ENCODE data around the gene METTL22. TPM values are rescaled to one million over a fixed set of nuclear protein-coding genes. Genes with fewer than 3 reads are reported as not detected.

The METTL22 gene
- total RNA-seq, 2 donors from 2014 or later = 25.4 to 35.7 TPM

DNA sequence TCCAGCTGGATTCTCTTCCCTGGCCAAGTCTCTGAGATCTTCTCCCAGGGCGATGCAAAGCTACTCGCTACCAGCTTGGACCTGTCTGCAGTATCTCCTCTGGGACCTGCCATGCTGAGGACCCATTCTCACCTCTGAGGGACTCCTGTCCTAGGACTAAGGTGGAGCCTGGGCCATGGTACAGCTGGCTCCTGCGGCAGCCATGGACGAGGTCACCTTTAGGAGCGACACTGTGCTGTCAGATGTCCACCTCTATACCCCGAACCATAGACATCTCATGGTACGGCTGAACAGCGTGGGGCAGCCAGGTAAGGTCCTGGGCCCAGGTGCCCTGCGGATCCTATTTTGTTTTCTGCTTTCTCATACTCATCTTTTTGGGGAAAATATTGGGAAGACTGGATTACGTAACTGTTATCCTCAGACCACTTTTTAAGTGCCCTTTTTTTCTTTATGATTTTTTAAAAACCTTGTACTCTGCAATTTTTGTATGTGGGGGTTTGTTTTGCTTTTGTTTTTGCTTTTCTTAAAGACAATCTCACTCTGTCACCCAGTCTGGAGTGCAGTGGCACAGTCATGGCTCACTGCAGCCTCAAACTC lies 4.1 kb downstream of the METTL22 start:
- DNase-seq (no peak), ATAC-seq (no peak)
- intact Hi-C loops (cut with DNase I, micrococcal nuclease) = no loop called here

DNA sequence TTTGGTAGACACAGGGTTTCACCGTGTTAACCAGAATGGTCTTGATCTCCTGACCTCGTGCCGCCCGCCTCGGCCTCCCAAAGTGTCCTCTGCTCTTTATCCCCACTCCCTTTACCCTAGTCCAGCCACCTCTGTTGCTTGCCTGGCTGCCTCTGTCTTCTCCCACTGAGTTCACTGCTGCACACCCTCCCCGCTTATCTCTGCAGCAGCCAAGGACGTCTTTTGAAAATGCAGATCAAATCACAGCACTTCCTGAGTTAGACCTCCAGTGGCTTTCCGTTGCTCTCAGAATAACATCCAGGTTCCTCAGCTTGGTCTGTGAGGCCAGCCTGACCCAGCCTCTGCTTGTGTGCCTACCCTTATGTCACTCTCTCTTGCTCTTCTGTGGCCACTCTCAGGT lies 5.4 kb downstream of the METTL22 start:
- intact Hi-C loops (cut with DNase I, micrococcal nuclease) = no loop called here
- DNase-seq (no peak), ATAC-seq (no peak)

DNA sequence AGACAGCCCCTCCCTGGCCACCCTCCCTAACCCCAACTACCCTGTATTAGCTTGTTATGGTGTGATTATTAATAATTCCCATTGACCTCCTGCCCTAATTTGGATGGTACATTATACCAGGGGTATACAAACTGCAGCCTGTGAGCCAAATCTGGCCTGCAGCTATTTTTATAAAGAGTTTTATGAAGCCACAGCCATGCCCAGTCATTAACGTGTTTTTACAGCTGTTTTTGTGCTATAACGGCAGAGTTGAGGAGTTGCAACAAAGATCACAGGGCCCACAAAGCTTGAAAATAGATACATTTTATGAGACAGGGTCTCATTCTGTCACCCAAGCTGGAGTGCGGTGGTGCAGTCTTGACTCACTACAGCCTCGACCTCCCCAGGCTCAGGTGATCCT lies 6.0 kb downstream of the METTL22 start:
- ATAC-seq (no peak), DNase-seq (no peak)
- intact Hi-C loops (cut with DNase I, micrococcal nuclease) = no loop called here

DNA sequence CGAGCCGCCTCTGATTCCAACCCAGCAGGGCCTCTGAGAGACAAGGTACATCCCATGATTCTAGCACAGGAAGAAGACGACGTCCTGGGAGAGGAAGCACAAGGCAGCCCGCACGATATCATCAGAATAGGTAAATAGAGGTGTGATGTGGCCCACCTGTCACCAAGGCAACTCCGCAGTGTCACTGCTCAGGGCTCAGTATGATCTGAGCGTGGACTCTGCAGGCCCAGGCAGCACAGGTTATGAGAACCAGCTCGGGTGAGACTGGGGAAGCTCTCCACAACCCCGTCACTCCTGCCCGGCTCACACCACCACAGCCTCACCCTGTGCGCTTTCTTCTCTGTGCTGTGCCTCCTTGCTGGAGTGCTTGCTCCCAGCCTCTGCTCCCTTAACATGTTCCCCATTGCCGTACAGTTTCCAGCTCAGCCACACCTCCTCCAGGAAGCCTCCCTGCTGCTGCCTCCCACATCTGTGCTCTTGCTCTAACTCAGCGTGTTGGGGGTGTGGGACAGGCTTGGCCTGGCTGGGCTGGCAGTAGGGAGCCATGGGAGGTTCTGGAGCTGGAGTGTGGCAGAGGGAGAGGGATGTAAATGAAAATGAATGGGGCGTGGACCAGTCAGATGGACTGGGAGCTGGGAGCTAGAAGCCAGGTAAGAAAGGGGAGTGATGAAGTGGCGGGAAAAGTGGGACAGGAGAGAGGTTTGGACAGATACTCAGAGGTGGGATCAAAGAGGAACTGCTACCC lies 7.7 kb downstream of the METTL22 start:
- no peak for DNase-seq
- intact Hi-C loops (cut with DNase I, micrococcal nuclease) = no loop called here
- no peak for ATAC-seq

DNA sequence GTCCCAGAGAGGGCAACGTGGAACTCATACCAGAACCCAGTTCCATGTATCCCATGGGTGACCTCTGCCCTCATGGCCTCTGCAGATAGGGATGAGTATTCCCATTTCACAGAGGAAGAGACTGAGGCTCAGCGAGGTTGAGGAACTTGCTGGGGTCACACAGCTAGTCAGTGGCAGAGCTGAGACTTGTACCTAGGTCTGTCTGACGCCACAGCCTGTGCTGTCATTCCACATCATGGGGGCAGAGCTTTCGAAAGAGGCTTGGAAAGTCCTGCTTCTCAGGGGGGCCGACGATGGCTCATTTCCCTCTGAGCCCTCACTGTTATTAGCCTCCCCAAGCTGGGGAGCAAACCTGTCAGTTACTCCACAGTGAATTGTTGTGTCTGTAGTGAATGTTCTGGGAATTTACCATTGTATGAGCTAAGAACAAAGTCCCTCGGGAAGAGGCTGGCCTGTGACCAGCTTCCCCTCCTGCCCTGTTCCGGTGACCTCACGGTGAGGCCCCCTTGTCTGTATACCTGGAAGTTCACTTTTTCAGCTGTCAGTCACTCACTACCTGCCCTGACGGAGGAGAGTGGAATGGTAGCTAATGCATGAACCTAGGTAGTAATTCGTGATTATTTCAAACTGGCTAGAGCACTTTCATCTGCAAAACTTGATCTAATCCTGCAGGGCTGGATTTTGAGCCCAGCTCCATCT lies 8.9 kb downstream of the METTL22 start:
- DNase-seq (no peak), ATAC-seq (no peak)
- intact Hi-C loops (cut with DNase I, micrococcal nuclease) = no loop called here

DNA sequence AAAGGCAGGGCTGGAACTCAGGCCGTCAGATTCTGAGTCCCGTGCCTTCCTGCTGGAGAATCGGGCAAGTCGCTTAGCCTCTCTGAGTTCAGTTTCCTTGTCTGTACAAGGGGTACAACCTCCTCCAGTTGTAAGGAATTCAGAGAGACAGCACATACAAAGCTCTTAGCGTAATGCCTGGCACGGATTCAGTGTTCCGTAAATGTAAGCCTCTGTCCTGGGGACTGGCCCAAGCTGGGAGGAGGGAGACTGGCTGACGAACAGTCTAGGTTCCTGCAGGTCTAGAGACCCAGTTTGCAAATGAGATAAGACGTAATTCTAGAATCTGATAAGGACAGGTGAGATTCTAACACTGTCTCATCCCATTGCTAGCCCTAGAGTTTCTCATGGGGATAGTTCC lies 9.9 kb downstream of the METTL22 start:
- no peak for ATAC-seq
- DNase-seq = no peak
- intact Hi-C loops (cut with DNase I, micrococcal nuclease) = no loop called here

DNA sequence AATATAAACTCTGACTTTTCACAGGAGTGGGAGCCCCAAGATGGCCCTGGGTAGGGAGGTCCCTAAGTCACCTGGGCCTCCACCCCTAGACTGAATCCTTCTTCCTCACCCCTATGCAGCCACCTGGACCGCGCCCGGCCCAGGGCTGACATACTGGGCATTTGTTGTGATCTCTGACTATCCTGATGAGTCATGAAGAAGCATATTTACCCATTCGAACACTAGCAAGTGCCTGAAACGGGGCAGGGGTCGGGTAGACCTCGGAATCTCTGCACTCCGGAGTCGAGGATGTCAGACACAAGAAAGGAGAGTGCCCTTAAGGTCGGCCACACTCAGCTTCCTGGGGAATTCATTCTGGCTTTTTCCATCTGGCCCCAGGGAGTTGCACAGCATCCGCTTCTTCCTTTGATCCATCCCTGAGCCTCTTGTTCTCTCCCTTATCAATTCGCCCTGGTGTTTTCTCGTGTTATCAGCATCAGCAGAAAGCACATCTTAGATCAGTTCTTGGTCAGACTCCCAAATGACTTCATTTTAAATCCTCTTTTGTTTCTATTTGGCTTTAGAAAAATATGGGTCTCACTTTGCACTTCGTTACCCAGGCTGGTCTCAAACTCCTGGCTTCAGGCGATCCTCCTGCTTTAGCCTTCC lies 10.4 kb downstream of the METTL22 start:
- intact Hi-C loops (cut with DNase I, micrococcal nuclease) = no loop called here
- ATAC-seq = no peak
- no peak for DNase-seq

DNA sequence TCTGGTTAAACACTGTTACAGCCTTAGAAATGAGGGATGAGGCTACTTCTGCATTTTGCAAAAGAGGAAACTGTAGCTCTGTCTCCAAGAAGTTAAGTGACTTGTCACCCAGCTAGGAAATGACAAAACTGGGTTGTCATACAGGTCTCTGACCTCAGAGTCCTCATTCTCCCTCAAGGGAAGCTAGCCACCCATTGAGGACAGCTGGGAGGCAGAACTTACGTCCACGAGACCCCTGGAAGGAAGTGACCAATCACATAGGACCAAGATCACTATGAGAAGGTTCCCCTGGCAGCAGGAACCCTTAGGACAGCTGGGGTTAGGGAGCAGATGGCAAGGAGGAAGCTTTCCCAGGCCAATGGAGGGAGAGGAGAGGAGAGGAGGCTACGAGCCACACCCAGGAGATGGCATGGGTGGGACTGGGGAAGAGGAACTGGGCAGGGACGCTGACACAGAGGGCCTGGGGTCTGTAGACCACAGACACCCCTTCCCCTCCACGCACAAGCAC lies 11.2 kb downstream of the METTL22 start:
- intact Hi-C loops (cut with DNase I, micrococcal nuclease) = no loop called here
- ATAC-seq = peak; percentile 38
- DNase-seq = peak in 1 of 2 donors; percentile 44

DNA sequence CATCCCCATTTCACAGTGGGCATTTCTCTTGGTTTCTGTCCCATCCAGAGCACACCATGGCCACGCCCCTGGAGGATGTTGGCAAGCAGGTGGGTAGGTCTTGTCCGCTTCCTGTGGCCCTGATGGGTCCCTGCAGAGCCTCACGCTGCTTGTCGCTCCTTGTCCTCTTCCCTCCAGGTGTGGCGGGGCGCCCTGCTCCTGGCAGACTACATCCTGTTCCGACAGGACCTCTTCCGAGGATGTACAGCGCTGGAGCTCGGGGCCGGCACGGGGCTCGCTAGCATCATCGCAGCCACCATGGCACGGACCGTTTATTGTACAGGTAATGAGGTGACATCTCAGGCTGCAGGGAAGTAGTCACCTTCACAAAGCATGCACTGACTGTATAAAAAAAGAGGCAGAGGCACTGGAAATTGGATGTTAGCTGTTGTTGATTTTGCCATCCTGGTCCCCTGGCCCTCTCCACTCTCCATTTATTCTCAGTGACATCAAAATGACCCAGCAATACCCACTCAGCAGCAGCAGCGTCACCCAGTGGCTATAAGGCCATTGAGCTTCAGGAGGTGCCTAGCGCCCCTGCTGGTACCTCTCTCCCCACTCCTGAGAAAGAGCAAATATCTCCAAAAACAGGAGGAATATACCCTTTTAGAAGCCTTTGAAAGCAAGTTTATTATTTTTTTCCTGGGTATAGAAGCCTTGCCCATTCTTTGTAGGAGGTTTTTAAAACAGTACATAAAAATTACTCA lies 13.7 kb downstream of the METTL22 start:
- DNase-seq (peak in 1 of 2 donors; percentile 32), ATAC-seq (peak; percentile 69)

DNA sequence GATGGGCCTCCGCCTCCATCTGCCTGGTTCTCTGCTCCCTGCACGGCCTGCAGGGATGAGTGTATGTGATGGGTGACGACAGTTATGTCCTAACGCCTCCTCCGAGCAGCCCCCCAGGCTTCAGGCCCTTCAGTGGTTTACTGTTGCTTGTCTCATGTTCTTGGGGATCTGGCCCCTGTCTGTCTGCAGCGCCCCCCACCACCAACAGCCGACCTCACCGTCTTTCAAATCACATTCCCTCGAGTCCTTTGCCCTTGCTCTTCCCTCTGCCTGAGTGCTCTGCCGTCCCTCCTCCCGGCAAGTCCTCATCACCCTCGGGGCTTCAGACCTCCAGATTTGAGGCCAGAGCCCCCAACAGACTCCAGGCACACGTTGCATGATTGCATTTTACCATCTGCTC lies 18.2 kb downstream of the METTL22 start:
- ATAC-seq (no peak), DNase-seq (no peak)
- intact Hi-C loops (cut with DNase I, micrococcal nuclease) = no loop called here

More for the DNA sequence above, 13.7 kb downstream of the METTL22 start:
- intact Hi-C loops (cut with DNase I, micrococcal nuclease) = no loop called here

DNA sequence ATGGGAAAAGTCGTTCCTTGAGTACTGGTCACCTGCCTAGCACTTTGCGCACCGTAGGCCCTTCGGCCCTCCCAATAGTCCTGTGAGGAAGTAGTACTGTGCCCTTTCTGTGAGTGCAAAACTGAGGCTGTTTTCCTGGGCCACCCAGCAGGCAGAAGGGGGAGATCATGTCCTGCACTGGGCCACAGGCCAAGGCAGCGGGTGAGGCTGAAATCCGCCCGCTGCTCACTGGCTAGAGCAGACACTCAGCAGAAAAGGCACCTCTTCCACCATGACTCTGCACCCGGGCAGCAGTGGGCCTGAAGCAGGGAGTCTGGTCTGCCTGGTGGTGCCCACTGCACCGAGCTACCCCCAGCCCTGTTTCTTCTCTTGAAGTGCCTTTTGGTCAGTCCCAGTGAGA lies 20.2 kb downstream of the METTL22 start:
- ATAC-seq (no peak), DNase-seq (no peak)
- intact Hi-C loops (cut with DNase I, micrococcal nuclease) = no loop called here

DNA sequence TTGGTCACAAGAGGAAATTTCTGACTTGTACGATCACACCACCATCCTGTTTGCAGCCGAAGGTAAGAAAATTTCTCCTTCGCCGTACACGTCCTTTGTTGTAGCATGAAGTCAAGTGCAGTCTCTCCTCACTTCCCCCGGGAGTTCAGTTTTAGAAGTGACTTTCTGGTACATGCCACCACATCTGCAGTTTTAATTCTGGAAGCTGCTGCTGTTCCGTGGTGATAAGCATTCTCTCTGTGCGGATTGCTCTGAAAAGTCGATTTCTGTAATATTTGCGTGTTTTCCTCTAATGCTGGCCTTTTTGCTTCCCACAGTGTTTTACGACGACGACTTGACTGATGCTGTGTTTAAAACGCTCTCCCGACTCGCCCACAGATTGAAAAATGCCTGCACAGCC lies 20.6 kb downstream of the METTL22 start:
- DNase-seq (no peak), ATAC-seq (no peak)
- intact Hi-C loops (cut with DNase I, micrococcal nuclease) = no loop called here

DNA sequence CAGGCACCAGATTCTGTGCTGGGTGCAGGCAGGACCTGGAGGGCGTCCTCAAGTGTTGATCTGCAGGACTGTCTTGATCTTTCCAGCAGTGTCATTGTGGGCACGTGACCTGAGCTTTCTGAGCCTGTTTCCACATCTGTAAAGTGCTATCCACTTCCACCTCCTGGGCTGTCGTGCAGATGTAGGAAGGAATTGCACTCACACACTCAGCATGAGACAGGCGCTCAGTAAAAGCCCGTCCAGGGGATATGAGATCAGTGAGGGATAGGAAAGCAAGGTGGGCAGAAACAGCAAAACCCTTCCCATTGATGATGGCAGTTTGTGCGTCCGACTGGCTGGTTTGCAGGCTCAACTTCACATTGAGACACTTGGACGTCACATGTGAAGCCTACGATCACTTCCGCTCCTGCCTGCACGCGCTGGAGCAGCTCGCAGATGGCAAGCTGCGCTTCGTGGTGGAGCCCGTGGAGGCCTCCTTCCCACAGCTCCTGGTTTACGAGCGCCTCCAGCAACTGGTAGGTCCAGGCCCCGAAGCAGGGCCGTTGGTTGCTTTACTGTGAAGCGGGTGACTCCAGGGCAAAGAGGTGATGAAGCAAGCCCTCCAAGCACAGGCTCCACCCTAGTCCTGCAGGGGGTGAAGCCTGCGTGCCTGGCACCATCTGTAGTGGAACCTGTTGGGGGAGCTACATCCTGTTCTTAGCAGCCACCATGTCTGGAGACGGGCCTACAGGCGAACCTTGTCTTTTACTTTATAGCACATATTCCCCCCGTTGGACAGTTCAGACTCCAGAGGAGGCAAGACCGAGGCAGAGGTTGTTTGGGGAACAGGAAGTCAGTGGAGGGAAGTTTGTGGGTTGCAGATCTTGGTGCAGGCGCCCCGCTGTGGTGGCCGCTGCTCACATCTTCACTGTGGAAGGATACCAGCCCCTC lies 23.0 kb downstream of the METTL22 start:
- intact Hi-C loops (cut with DNase I, micrococcal nuclease) = no loop called here
- DNase-seq (peak in 1 of 2 donors; percentile 22), ATAC-seq (no peak)

DNA sequence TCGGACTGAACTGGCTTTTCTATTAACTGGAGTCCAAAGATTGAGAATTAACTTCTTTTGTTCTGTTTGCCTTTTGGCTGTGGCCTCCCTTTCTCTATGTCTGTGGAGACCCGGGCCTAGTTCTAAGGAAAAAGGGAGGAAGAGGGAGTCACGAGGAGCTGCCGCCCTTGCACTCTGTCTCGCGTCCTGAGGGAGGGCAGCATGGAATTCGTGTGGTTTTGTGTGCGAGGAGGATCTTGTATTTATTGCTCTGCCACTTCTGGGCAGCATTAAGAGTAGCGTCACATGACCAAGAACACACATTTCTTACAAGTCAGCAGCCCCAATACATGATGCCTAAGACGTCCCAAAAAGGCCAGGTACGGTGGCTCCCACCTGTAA lies 23.6 kb downstream of the METTL22 start:
- ATAC-seq (no peak), DNase-seq (no peak)
- intact Hi-C loops (cut with DNase I, micrococcal nuclease) = no loop called here

DNA sequence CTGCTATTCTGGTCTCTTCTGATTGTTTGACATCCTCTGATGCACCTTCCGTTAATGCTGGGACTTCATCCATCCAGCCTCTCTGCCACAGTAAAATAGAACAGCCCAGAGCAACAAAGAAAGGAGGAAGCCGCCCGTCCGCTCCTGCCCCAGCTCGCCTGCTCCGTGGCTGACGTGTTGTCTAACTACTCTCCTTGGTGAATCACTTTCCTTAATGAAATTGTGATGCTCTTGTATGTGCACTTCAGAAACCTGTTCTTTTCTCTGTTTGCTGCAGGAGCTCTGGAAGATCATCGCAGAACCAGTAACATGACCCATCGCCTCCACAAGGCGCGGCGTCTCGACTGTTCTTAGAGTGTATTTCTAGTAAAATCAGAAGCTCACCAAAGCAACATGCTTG lies 24.3 kb downstream of the METTL22 start:
- ATAC-seq (no peak), DNase-seq (no peak)
- intact Hi-C loops (cut with DNase I, micrococcal nuclease) = no loop called here

DNA sequence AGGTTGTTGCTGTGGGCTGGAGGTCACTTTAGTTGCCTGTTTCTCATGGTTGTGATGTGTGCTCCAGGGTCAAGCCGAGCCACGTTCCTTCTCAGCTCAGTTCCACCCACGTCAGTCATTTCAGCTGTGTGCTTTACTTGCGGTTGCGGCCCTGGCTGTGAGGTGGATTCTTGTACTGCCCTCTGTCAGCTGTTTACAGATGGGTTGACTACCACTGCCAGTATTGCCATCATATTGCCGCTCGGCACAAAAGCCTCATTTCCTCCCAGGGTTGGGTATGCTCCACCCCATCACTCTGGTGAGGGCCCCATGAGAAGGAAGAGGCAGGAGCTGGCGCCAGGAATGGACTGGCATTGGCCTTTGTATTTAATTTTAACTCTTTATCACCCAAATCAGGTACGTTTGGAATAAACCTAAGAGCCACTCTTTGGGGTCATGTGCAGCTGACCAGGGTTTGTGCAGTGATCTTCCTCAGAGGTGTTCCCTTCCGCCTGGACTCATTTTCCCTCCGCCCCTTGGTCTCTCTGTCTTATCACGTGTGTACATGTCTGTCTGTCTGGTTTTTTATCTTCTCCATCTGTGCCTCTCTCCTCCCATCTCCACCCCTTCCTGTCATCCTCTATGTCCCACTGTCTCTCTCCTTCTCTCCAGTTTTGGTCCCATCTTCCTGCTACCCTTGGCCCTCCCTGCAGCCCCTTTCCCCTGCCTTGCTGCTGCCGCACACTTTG lies 25.0 kb downstream of the METTL22 start:
- DNase-seq (no peak), ATAC-seq (no peak)
- intact Hi-C loops (cut with DNase I, micrococcal nuclease) = no loop called here

DNA sequence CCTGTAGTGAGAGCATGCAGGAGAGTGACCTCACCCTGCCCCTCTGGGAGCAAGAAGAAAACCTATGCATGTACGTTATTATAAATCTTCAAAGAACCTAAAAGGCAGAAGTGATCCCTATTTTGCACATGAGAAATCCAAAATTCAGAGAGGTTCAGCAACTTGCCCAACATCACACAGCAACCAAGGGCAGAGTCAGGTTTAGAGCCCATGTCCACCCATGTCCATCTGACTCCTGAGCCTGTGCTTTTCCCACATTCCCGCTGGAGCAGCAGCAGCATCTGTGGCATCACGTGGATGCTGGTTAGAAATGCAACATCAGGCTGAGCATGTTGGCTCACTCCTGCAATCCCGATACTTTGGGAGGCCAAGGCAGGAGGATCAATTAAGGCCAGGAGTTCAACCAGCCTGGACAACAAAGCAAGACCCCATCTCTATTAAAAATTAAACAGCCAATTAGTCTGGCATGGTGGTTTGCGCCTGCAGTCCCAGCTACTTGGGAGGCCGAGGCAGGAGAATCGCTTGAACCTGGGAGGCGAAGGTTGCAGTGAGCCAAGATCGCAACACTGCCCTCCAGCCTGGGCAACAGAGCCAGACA lies 26.3 kb downstream of the METTL22 start:
- ATAC-seq = no peak
- intact Hi-C loops (cut with DNase I, micrococcal nuclease) = no loop called here
- DNase-seq = no peak

Measured in left colon (tissue), 2 donors.